ENCODE data around the gene STAT6. TPM values are rescaled to one million over a fixed set of nuclear protein-coding genes. Genes with fewer than 3 reads are reported as not detected.

Gene STAT6
- polyA plus RNA-seq, 2 of the 4 experiments (the other 2 are of a cell fraction), result 58.8 to 59.0 TPM

DNA sequence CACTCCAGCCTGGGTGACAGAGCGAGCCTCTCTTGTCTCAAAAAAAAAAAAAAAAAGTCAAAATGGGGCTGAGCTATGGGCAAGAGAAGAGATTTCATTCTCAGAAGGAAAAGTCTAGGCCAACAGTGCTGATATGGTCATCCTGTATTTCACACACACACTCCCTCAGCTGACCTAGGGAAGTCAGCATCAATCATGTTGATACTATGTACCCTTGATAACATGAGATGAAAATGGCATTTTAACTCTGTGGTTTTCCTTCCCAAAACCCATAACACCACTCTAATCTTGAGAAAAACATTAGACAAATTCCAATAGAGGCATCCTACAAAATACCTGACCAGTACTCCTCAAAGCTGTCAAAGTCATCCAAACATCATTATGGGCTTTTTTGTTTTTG is 30.3 kb downstream of the STAT6 start (continued):
- TF ChIP-seq, protein P1, sequence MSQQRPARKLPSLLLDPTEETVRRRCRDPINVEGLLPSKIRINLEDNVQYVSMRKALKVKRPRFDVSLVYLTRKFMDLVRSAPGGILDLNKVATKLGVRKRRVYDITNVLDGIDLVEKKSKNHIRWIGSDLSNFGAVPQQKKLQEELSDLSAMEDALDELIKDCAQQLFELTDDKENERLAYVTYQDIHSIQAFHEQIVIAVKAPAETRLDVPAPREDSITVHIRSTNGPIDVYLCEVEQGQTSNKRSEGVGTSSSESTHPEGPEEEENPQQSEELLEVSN (IDR thresholded peaks at IDR 0.05; ENCODE audit: borderline replicate concordance, low read depth), result no peak
- no peak for TF ChIP-seq ZFP36 (IDR thresholded peaks at IDR 0.05; ENCODE audit: borderline replicate concordance, partially characterized antibody)
- TF ChIP-seq CBX8 (IDR thresholded peaks at IDR 0.05), result no peak

DNA sequence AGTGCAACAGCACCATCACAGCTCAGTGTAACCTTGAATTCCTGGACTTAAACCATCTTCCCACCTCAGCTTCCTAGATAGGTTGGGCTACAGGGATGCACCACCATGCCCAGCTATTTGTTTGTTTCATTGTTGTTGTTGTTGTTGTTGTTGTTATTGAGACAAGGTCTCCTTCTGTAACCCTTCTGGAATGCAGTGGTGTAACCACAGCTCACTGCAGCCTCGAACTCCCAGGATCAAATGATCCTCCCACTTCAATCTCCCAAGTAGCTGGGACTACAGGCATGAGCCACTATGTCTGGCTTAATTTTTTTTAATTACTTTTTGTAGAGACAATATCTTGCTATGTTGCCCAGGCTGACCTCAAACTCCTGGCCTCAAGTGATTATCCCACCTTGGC is 31.3 kb downstream of the STAT6 start:
- Histone ChIP-seq H3K4me3 (no peak overlapping the region), H3K4me2 (peak overlapping the region; percentile 76), H3K27ac (peak overlapping the region in 1 of 2 experiments; percentile 69; a peak in 3 of 6 replicates), H3K4me1 (peaks cover 10% of the 10 kb centered on the region; the same call in 2 of the 3 replicates), H3K9me3 (no peaks in the 10 kb centered on the region)
- WGBS (ENCODE audit: missing lambda C conversion rate), result 78% methylated on average over 1 of the region's 1 CpG
- FAIRE-seq, result no peak
- no peak for DNase-seq (ENCODE audit: low read depth in 1 of 2, low spot score in 1 of 2)
- ATAC-seq, result no peak
- ChIA-PET POLR2A (interaction anchor here (1.0 to 2.7 kb wide), 5 partner anchors 8 to 392 kb away, joined by 6 to 63 read pairs (median 8); partner anchors contain the start of genes NAB2, PTGES3 and STAT6), CTCF (interaction anchor here (0.7 to 20.9 kb wide), 14 partner anchors 8 to 239 kb away, joined by 3 to 440 read pairs (median 5); partner anchors contain the start of gene STAT6)
- TF ChIP-seq GATA3 (IDR thresholded peaks at IDR 0.05; ENCODE audit: borderline replicate concordance), result no peak
- TF ChIP-seq POLR2A (IDR thresholded peaks at IDR 0.05; ENCODE audit: low read length), result no peak
- TF ChIP-seq, protein P2, sequence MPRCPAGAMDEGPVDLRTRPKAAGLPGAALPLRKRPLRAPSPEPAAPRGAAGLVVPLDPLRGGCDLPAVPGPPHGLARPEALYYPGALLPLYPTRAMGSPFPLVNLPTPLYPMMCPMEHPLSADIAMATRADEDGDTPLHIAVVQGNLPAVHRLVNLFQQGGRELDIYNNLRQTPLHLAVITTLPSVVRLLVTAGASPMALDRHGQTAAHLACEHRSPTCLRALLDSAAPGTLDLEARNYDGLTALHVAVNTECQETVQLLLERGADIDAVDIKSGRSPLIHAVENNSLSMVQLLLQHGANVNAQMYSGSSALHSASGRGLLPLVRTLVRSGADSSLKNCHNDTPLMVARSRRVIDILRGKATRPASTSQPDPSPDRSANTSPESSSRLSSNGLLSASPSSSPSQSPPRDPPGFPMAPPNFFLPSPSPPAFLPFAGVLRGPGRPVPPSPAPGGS (IDR thresholded peaks at IDR 0.05), result no peak
- no peak for TF ChIP-seq CBX2 (IDR thresholded peaks at IDR 0.05; ENCODE audit: borderline replicate concordance, low read depth)
- no peak for TF ChIP-seq CHD2 (IDR thresholded peaks at IDR 0.05; ENCODE audit: low read length, partially characterized antibody)
- TF ChIP-seq FOXS1 (CRISPR knock-in tag; IDR thresholded peaks at IDR 0.05), result no peak
- TF ChIP-seq RFX5 (IDR thresholded peaks at IDR 0.05), result no peak
- no peak for TF ChIP-seq KDM1A (IDR thresholded peaks at IDR 0.05; ENCODE audit: low read depth)
- TF ChIP-seq RAD21 (conservative IDR thresholded peaks at IDR 0.05 in 1 of 2, IDR thresholded peaks at IDR 0.05 in 1 of 2), result no peak
- no peak for TF ChIP-seq ZSCAN20 (CRISPR knock-in tag; IDR thresholded peaks at IDR 0.05)
- TF ChIP-seq HOXB5 (CRISPR knock-in tag; IDR thresholded peaks at IDR 0.05), result no peak
- no peak for TF ChIP-seq ESRRA (IDR thresholded peaks at IDR 0.05; ENCODE audit: borderline replicate concordance, low read length)
- no peak for TF ChIP-seq NPAS2 (CRISPR knock-in tag; IDR thresholded peaks at IDR 0.05; ENCODE audit: borderline replicate concordance)
- no peak for TF ChIP-seq RNF2 (IDR thresholded peaks at IDR 0.05; ENCODE audit: borderline replicate concordance, low read depth)
- TF ChIP-seq MAFK (IDR thresholded peaks at IDR 0.05; ENCODE audit: partially characterized antibody), result no peak
- TF ChIP-seq NR3C1 (IDR thresholded peaks at IDR 0.05), result no peak
- TF ChIP-seq, protein P3, sequence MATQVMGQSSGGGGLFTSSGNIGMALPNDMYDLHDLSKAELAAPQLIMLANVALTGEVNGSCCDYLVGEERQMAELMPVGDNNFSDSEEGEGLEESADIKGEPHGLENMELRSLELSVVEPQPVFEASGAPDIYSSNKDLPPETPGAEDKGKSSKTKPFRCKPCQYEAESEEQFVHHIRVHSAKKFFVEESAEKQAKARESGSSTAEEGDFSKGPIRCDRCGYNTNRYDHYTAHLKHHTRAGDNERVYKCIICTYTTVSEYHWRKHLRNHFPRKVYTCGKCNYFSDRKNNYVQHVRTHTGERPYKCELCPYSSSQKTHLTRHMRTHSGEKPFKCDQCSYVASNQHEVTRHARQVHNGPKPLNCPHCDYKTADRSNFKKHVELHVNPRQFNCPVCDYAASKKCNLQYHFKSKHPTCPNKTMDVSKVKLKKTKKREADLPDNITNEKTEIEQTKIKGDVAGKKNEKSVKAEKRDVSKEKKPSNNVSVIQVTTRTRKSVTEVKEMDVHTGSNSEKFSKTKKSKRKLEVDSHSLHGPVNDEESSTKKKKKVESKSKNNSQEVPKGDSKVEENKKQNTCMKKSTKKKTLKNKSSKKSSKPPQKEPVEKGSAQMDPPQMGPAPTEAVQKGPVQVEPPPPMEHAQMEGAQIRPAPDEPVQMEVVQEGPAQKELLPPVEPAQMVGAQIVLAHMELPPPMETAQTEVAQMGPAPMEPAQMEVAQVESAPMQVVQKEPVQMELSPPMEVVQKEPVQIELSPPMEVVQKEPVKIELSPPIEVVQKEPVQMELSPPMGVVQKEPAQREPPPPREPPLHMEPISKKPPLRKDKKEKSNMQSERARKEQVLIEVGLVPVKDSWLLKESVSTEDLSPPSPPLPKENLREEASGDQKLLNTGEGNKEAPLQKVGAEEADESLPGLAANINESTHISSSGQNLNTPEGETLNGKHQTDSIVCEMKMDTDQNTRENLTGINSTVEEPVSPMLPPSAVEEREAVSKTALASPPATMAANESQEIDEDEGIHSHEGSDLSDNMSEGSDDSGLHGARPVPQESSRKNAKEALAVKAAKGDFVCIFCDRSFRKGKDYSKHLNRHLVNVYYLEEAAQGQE (IDR thresholded peaks at IDR 0.05), result no peak
- no peak for TF ChIP-seq HEYL (CRISPR knock-in tag; IDR thresholded peaks at IDR 0.05)

All from A549 (cell line).